Transverse colon (tissue), 4 donors: ENCODE data around the gene ZBTB44. TPM values are rescaled to one million over a fixed set of nuclear protein-coding genes. Genes with fewer than 3 reads are reported as not detected.

ENCODE experiments used
- DNase-seq: peaks from one replicate; pipeline ENCODE4 v3.0.0-alpha.2; 2019
- H3K27ac ChIP-seq, 4 donors: fragments of 200-600 bp; sonication (generic); 2 replicates each; pipeline ENCODE4 v1.5.1; 2016 to 2018; ENCODE audit warnings: inconsistent platforms in 4 of 4
- H3K27me3 ChIP-seq: fragments of 200-600 bp; sonication (generic); 2 replicates; pipeline ENCODE4 v1.5.1; 2017; ENCODE audit warnings: inconsistent platforms
- H3K36me3 ChIP-seq, 4 donors: fragments of 200-600 bp; sonication (generic); 2 replicates each; pipeline ENCODE4 v1.5.1; 2017 to 2019; ENCODE audit warnings: inconsistent platforms in 4 of 4
- H3K4me1 ChIP-seq, 4 donors: fragments of 200-600 bp; sonication (generic); 2 replicates each; pipeline ENCODE4 v1.5.1; 2017 to 2020; ENCODE audit warnings: inconsistent platforms in 4 of 4
- H3K4me3 ChIP-seq, 4 donors: fragments of 200-600 bp; sonication (generic); 1 replicate in 1 of 4; 2 replicates in 3 of 4; pipeline versions ENCODE4 v1.5.1 to v1.6.1; 2017 to 2019; ENCODE audit warnings: inconsistent platforms in 4 of 4
- H3K9me3 ChIP-seq, 2 donors: fragments of 200-600 bp; sonication (generic); 2 replicates each; pipeline ENCODE4 v1.5.1; 2017 to 2019; ENCODE audit warnings: inconsistent platforms in 2 of 2
- EP300 ChIP-seq: sonication (generic); formaldehyde crosslinking; IDR thresholded peaks from one replicate; pipeline ENCODE4 v1.6.1; 2017; ENCODE audit warnings: antibody characterized with exemption, low read depth
- POLR2A ChIP-seq: fragments of 450-650 bp; IDR thresholded peaks from one replicate; pipeline ENCODE4 v1.6.1; 2016; ENCODE audit warnings: antibody characterized with exemption, mild to moderate bottlenecking, moderate library complexity
- POLR2AphosphoS5 ChIP-seq, 3 donors: sonication (generic); formaldehyde crosslinking; IDR thresholded peaks; one replicate each; pipeline ENCODE4 v1.6.1; 2016; ENCODE audit warnings: antibody characterized with exemption in 3 of 3
- WGBS, 2 donors: methylation state at CpG; one replicate each; pipeline ENCODE4 v1.1.5; 2018; ENCODE audit warnings: low coverage in 1 of 2; 5-methylcytosine and 5-hydroxymethylcytosine counted together
- in situ Hi-C, 4 donors: fragments of 200-750 bp; cut with MboI; loops; one replicate each; pipeline versions ENCODE4 v1.15.0 to v1.15.1; 2017; ENCODE audit warnings: low sequenced_read_pairs in 3 of 4, low pct_ligation_motif_present in 1 of 4, low pct_unique_long_range_greater_than_20kb in 1 of 4
- intact Hi-C: fragments of 100-400 bp; cut with DNase I; formaldehyde crosslinking; loops from one replicate; pipeline ENCODE4 v1.15.1; 2023; ENCODE audit warnings: low total_unique reads
- total RNA-seq, 4 donors: library from RNA; depleted of rRNA; stranded (reverse); fragments of >200 nt; gene quantifications; one replicate each; pipeline ENCODE4 v1.1.0, GENCODE V29; 2016
- TF ChIP-seq, protein P1 (sequence below), 5 experiments: fragments of 200-600 bp in 3 of 5; fragments of 450-650 bp in 2 of 5; sonication (generic) in 3 of 5; IDR thresholded peaks; 1 replicate in 2 of 5; 2 replicates in 3 of 5; pipeline ENCODE4 v1.5.1; 2016 to 2017; ENCODE audit warnings: antibody characterized with exemption in 5 of 5, inconsistent platforms in 3 of 5, mild to moderate bottlenecking in 2 of 5, moderate library complexity in 1 of 5

The ZBTB44 gene
- total RNA-seq, 4 donors from 2014 or later = 29.7 to 64.0 (median 48.6) TPM

DNA sequence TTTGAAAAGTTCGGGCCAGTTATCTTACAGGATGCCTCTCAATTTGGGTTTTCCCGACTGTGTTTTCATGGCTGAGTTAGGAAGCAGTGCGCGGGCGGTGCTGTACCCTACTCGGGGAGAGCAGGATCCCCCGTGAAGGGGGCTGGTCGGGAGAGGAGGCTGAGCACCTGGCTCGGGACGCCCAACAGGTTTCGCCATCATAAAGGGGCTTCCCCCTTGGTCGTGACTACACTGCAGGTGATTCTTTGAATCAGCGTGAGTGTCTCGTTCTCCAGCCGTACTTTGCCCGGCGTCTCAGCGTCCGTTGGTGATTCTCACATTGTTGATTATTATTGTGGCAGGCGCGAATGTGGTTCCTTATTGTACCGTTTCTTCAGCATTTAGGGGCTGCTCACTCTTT, 108.6 kb downstream of the ZBTB44 start:
- intact Hi-C loops (no loop called here), in situ Hi-C loops (loop anchor here (25.0 kb wide), 3 partner anchors 181 to 656 kb away; no protein-coding TSS in a partner anchor)
- peak; percentile 62 for DNase-seq
- H3K36me3 ChIP-seq = peaks cover 0 to 13% (median under 1%) of the 10 kb centered on the region in 4 donors
- H3K4me1 ChIP-seq = peaks cover 0 to 9% (median 2%) of the 10 kb centered on the region in 4 donors
- peak overlapping the region in 3 of 4 donors; percentile 38 to 53 (median 42) for H3K27ac ChIP-seq
- no peaks in the 10 kb centered on the region for H3K9me3 ChIP-seq
- 49 to 66% methylated on average over 17 to 22 of the region's 22 CpGs for WGBS, 2 donors
- no peak overlapping the region for H3K4me3 ChIP-seq
- TF ChIP-seq POLR2A = no peak
- no peak for TF ChIP-seq EP300
- TF ChIP-seq POLR2AphosphoS5 (IDR thresholded peaks at IDR 0.05) = peak in 1 of 3 donors; percentile 9
- TF ChIP-seq, protein P1, sequence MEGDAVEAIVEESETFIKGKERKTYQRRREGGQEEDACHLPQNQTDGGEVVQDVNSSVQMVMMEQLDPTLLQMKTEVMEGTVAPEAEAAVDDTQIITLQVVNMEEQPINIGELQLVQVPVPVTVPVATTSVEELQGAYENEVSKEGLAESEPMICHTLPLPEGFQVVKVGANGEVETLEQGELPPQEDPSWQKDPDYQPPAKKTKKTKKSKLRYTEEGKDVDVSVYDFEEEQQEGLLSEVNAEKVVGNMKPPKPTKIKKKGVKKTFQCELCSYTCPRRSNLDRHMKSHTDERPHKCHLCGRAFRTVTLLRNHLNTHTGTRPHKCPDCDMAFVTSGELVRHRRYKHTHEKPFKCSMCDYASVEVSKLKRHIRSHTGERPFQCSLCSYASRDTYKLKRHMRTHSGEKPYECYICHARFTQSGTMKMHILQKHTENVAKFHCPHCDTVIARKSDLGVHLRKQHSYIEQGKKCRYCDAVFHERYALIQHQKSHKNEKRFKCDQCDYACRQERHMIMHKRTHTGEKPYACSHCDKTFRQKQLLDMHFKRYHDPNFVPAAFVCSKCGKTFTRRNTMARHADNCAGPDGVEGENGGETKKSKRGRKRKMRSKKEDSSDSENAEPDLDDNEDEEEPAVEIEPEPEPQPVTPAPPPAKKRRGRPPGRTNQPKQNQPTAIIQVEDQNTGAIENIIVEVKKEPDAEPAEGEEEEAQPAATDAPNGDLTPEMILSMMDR (IDR thresholded peaks at IDR 0.05) = no peak
- H3K27me3 ChIP-seq = no peaks in the 10 kb centered on the region

DNA sequence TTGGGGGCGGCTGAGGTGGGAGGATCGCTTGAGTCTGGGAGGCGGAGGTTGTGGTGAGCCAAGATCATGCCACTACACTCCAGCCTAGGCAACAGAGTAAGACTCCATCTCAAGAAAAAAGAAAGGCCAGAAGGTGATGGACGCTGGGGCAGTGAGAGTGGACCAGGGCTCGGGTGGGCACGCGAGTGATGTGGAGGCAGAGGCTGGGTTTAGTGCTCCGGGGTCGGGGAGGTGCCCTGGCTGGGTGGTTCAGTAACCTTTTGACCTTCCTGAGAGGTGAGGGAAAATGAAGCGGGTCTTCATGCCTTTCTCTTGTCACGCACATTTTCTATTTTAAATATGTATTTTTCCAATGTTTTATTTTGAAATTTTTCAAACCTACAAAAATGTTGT, 110.0 kb downstream of the ZBTB44 start:
- intact Hi-C loops (no loop called here), in situ Hi-C loops (loop anchor here (25.0 kb wide), 3 partner anchors 183 to 658 kb away; no protein-coding TSS in a partner anchor)
- WGBS, 2 donors = 91 to 93% methylated on average over 6 to 11 of the region's 11 CpGs

DNA sequence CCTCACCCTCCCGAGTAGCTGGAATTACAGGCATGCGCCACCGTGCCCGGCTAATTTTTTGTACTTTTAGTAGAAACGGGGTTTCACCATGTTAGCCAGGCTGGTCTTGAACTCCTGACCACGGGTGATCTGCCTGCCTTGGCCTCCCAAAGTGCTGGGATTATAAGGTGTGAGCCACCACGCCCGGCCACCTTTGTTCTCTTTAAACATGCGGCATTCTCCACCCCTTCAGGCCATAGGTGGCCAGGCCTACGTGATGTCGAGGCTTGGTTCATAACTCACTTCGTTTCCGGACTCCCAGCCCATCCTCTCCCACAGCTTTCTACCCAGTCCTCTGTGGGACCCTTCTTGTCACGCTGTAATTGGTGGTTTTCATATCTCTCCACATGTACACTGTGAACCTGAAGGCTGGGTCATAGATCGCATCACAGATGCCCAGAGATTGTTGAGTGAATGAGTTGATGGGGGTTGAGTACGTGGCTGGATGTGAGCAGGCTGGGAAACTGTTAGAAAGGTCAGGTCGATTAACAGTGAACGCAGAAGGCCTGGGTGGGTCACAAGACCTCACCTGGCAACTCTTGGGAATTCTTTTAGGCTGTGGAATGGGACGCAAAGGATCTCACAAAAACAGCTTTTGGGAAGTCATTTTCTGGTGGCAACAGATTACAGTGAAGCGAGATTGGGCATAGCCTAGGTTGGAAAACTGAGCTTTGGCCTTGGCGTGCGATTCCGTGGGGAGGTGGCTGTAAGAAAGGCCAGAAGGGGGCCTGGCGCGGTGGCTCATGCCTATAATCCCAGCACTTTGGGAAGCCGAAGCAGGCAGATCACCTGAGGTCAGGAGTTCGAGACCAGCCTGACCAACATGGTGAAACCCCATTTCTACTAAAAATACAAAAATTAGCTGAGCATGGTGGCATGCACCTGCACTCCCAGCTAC, 110.7 kb downstream of the ZBTB44 start:
- H3K4me1 ChIP-seq = peaks cover 0 to 9% (median 2%) of the 10 kb centered on the region in 4 donors
- WGBS, 2 donors = 88 to 92% methylated on average over 13 to 27 of the region's 27 CpGs
- H3K9me3 ChIP-seq = no peaks in the 10 kb centered on the region
- TF ChIP-seq POLR2AphosphoS5 (IDR thresholded peaks at IDR 0.05) (no peak), EP300 (no peak)
- H3K36me3 ChIP-seq = peaks cover 0 to 16% (median 7%) of the 10 kb centered on the region in 4 donors
- no peaks in the 10 kb centered on the region for H3K27me3 ChIP-seq
- H3K27ac ChIP-seq = no peak overlapping the region
- H3K4me3 ChIP-seq = no peak overlapping the region
- no peak for DNase-seq
- in situ Hi-C loops (loop anchor here (25.0 kb wide), 3 partner anchors 183 to 658 kb away; no protein-coding TSS in a partner anchor), intact Hi-C loops (no loop called here)

More for the DNA sequence above, 110.0 kb downstream of the ZBTB44 start:
- DNase-seq = peak; percentile 5
- Histone ChIP-seq H3K4me1 (peaks cover 0 to 9% (median 2%) of the 10 kb centered on the region in 4 donors), H3K9me3 (no peaks in the 10 kb centered on the region), H3K27me3 (no peaks in the 10 kb centered on the region), H3K36me3 (peaks cover 0 to 14% (median 6%) of the 10 kb centered on the region in 4 donors), H3K4me3 (no peak overlapping the region), H3K27ac (no peak overlapping the region)
- TF ChIP-seq POLR2AphosphoS5 (IDR thresholded peaks at IDR 0.05) = no peak
- TF ChIP-seq, protein P1 (IDR thresholded peaks at IDR 0.05) = no peak
- no peak for TF ChIP-seq POLR2A
- no peak for TF ChIP-seq EP300

DNA sequence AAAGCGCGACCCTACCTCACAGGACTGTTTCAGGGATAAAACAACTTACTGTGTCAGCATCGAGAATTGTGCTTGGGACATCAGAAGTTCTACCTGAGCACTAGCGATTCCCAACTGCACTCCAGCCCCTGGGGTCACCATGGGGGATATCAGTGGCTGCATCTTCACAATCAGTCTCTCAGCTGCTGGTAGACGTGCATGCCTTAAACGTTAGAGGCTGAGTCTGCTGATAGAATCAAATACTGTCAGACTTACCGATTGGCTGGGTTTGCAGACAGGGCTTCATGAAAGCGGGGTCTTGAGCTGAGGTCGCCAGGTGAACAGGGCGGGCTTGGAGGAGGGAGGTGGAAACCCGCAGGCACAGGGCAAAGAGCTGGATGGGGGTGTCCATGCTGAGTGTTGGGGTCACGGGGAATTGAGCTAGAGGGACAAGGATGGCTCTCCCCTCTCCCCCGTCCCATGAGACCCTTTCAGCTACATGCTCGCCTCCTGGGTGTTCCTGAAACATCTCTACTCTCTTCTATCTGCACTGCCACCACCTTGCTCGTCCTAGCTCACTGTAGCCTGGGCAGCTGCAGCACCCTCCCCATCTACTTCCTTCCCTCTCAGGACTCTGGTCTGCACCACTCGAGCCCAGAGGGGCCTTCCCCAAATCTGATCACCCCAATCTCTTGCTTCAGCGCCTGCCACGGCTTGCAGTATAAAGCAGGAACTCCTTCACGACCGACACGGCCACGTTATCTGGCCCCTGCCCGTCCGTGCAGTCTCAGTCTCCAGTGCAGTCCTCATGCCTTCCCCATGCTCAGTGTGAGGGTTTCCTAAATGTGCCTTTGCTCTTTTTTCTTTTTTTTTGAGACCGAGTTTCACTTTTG, 111.7 kb downstream of the ZBTB44 start:
- WGBS, 2 donors = 30 to 81% methylated on average over 2 to 25 of the region's 25 CpGs
- H3K27ac ChIP-seq = no peak overlapping the region
- DNase-seq = no peak
- no peaks in the 10 kb centered on the region for H3K9me3 ChIP-seq
- H3K4me1 ChIP-seq = peaks cover 0 to 9% (median 2%) of the 10 kb centered on the region in 4 donors
- peaks cover 0 to 23% (median 4%) of the 10 kb centered on the region in 4 donors for H3K36me3 ChIP-seq
- in situ Hi-C loops (loop anchor here (25.0 kb wide), 3 partner anchors 184 to 659 kb away; no protein-coding TSS in a partner anchor), intact Hi-C loops (no loop called here)
- no peak overlapping the region for H3K4me3 ChIP-seq
- H3K27me3 ChIP-seq = no peaks in the 10 kb centered on the region
- TF ChIP-seq, protein P1 (IDR thresholded peaks at IDR 0.05) = no peak
- TF ChIP-seq EP300 (no peak), POLR2AphosphoS5 (IDR thresholded peaks at IDR 0.05) (no peak), POLR2A (no peak)
